K562 (cell line): Measurements from ENCODE around the gene AGPAT2. TPM values are rescaled to one million over a fixed set of nuclear protein-coding genes. Genes with fewer than 3 reads are reported as not detected.

Experiments
- BMI1 ChIP-seq: fragments of 150-350 bp; IDR thresholded peaks from 2 replicates; pipeline ENCODE4 v1.6.1; 2014; ENCODE audit warnings: low read length
- CEBPB ChIP-seq: fragments of 450-650 bp; IDR thresholded peaks from 2 replicates; pipeline ENCODE4 v1.6.1; 2016; ENCODE audit warnings: missing genetic modification characterization, missing compliant biosample characterization
- HCFC1 ChIP-seq: IDR thresholded peaks from 2 replicates; pipeline ENCODE4 v1.6.1; 2012; ENCODE audit warnings: low read depth, low read length, improper control_type of control experiment
- HEY1 ChIP-seq: fragments of 250-450 bp; sonication (Bioruptor Pico); IDR thresholded peaks from 2 replicates; pipeline ENCODE4 v1.5.0; 2020; ENCODE audit warnings: mild to moderate bottlenecking, moderate library complexity, borderline replicate concordance
- NR1H2 ChIP-seq: sonication (generic); formaldehyde crosslinking; IDR thresholded peaks from 2 replicates; pipeline ENCODE4 v1.4.0; 2020; ENCODE audit warnings: mild to moderate bottlenecking, missing genetic modification reagents
- NRF1 ChIP-seq, 2 experiments: fragments of 450-650 bp; IDR thresholded peaks in 1 of 2; conservative IDR thresholded peaks in 1 of 2; 2 replicates each; pipeline ENCODE4 v1.6.1; 2014; ENCODE audit warnings: mild to moderate bottlenecking in 2 of 2
- PRMT5 ChIP-seq: sonication (generic); formaldehyde crosslinking; IDR thresholded peaks from 2 replicates; pipeline ENCODE4 v1.5.0; 2020; ENCODE audit warnings: missing genetic modification reagents
- SIX5 ChIP-seq, 2 experiments: IDR thresholded peaks; 2 replicates each; pipeline ENCODE4 v1.6.1; 2011; ENCODE audit warnings: low read length in 2 of 2, borderline replicate concordance in 1 of 2, low read depth in 1 of 2, mild to moderate bottlenecking in 1 of 2, moderate library complexity in 1 of 2; ENCODE audit not compliant: insufficient read depth in 1 of 2
- SMAD2 ChIP-seq: fragments of 150-350 bp; IDR thresholded peaks from 2 replicates; pipeline ENCODE4 v1.6.1; 2014; ENCODE audit warnings: low read depth, mild to moderate bottlenecking, low read length
- SRSF7 ChIP-seq: fragments of 200-400 bp; formaldehyde crosslinking; optimal IDR thresholded peaks from 2 replicates; pipeline ENCODE3; 2017; ENCODE audit warnings: mild to moderate bottlenecking, low read depth, low read length
- TEAD4 ChIP-seq, 2 experiments: sonication (generic) in 1 of 2; formaldehyde crosslinking in 1 of 2; IDR thresholded peaks; 2 replicates each; pipeline versions ENCODE4 v1.6.1 to v1.8.0; 2012 to 2022; ENCODE audit warnings: borderline replicate concordance in 1 of 2, inconsistent platforms in 1 of 2, low read length in 1 of 2, mild to moderate bottlenecking in 1 of 2, missing genetic modification reagents in 1 of 2
- ZKSCAN8 ChIP-seq: fragments of 200-800 bp; sonication (Bioruptor generic); IDR thresholded peaks from 2 replicates; pipeline ENCODE4 v1.6.1; 2016; ENCODE audit warnings: missing genetic modification characterization, missing compliant biosample characterization
- polyA plus RNA-seq, 8 experiments: library from polyadenylated mRNA; depleted of rRNA in 4 of 8; stranded (reverse) in 5 of 8; unstranded in 3 of 8; fragments of >200 nt; fragmentation: Nextera tagmentation in 2 of 8; fragmentation: Illumina TruSeq in 1 of 8; extraction: Ambion mirVana in 2 of 8; extraction: Trizol in 1 of 8; gene quantifications; 2 replicates each; pipeline versions ENCODE4 v1.2.1 to v1.2.3, GENCODE V29; 2011 to 2014; ENCODE audit warnings: inconsistent platforms in 1 of 8, missing spikeins in 1 of 8
- total RNA-seq, 7 experiments: library from RNA; depleted of rRNA in 6 of 7; stranded (reverse); fragments of >200 nt in 6 of 7; fragmentation: Illumina TruSeq in 2 of 7; extraction: Trizol in 2 of 7; gene quantifications; 2 replicates each; pipeline versions ENCODE4 v1.2.1 to v1.2.3, GENCODE V29; 2011 to 2021; ENCODE audit warnings: low replicate concordance in 1 of 7
- TF ChIP-seq, protein P1 (sequence below): sonication (generic); formaldehyde crosslinking; IDR thresholded peaks from 2 replicates; pipeline ENCODE4 v1.8.1; 2022; ENCODE audit warnings: missing genetic modification reagents
- TF ChIP-seq, protein P2 (sequence below): fragments of 250-450 bp; sonication (Bioruptor Pico); IDR thresholded peaks from 2 replicates; pipeline ENCODE4 v1.8.0; 2021; ENCODE audit warnings: moderate library complexity, mild to moderate bottlenecking, inconsistent platforms
- TF ChIP-seq, protein P3 (sequence below): fragments of 250-450 bp; sonication (Bioruptor Pico); IDR thresholded peaks from 2 replicates; pipeline ENCODE4 v1.5.0; 2021; ENCODE audit warnings: mild to moderate bottlenecking, borderline replicate concordance
- TF ChIP-seq, protein P4 (sequence below), 2 experiments: IDR thresholded peaks; 2 replicates each; pipeline ENCODE4 v1.6.1; 2012; ENCODE audit warnings: improper control_type of control experiment in 2 of 2, low read depth in 2 of 2, low read length in 2 of 2, borderline replicate concordance in 1 of 2
- TF ChIP-seq, protein P5 (sequence below): fragments of 450-650 bp; formaldehyde crosslinking; IDR thresholded peaks from 2 replicates; pipeline ENCODE4 v1.4.0; 2022; ENCODE audit warnings: missing genetic modification characterization

Gene AGPAT2
- total and polyA plus RNA-seq, 9 of the 15 experiments (the other 6 are each of a cell fraction or from before 2014, with no cell fraction given), result 0.13 to 54.5 (median 23.9) TPM

DNA sequence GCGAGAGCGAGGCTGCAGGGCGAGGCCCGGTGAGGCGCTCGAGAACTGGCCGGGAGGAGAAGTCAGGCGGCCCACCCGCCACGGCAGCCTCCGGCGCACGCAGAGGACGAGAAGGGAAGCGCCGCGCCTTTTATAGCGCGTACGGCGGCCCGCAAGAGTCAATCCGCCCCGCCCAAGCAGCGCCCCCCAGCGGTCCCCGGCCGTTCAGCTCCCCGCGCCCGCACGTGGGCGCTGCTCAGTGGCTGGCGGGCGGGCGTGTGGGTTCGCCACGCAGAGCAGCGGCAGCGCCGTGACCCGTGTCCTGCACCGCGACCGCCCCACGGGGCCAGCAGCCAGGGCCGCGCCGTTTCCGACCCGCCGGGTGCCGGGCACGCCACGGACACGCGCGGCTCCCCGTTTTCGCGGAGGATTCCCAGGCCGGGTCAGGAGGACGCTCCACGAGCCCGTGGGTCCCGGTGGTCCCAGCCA lies 40.9 kb upstream of the AGPAT2 start (continued):
- TF ChIP-seq, protein P1, sequence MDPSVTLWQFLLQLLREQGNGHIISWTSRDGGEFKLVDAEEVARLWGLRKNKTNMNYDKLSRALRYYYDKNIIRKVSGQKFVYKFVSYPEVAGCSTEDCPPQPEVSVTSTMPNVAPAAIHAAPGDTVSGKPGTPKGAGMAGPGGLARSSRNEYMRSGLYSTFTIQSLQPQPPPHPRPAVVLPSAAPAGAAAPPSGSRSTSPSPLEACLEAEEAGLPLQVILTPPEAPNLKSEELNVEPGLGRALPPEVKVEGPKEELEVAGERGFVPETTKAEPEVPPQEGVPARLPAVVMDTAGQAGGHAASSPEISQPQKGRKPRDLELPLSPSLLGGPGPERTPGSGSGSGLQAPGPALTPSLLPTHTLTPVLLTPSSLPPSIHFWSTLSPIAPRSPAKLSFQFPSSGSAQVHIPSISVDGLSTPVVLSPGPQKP (CRISPR knock-in tag), result no peak
- TF ChIP-seq, protein P2, sequence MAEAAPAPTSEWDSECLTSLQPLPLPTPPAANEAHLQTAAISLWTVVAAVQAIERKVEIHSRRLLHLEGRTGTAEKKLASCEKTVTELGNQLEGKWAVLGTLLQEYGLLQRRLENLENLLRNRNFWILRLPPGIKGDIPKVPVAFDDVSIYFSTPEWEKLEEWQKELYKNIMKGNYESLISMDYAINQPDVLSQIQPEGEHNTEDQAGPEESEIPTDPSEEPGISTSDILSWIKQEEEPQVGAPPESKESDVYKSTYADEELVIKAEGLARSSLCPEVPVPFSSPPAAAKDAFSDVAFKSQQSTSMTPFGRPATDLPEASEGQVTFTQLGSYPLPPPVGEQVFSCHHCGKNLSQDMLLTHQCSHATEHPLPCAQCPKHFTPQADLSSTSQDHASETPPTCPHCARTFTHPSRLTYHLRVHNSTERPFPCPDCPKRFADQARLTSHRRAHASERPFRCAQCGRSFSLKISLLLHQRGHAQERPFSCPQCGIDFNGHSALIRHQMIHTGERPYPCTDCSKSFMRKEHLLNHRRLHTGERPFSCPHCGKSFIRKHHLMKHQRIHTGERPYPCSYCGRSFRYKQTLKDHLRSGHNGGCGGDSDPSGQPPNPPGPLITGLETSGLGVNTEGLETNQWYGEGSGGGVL (CRISPR knock-in tag), result no peak
- TF ChIP-seq NRF1 (conservative IDR thresholded peaks at IDR 0.05 in 1 of 2, IDR thresholded peaks at IDR 0.05 in 1 of 2) (no peak), HCFC1 (peak; percentile 87), CEBPB (tag) (no peak), HEY1 (no peak), PRMT5 (CRISPR knock-in tag) (0 out of 2 replicates have a peak, but pooled peaks have one; percentile 31), SMAD2 (no peak), SIX5 (IDR thresholded peaks at IDR 0.05; ENCODE audit: borderline replicate concordance in 1 of 2, insufficient read depth in 1 of 2, low read depth in 1 of 2, low read length in 2 of 2) (peak; percentile 23 to 26; a peak in 2 of 4 replicates), NR1H2 (CRISPR knock-in tag) (0 out of 2 replicates have a peak, but pooled peaks have one; percentile 76), ZKSCAN8 (CRISPR knock-in tag) (no peak), TEAD4 (IDR thresholded peaks at IDR 0.05; ENCODE audit: low read length) (peak; percentile 20), TEAD4 (CRISPR knock-in tag; IDR thresholded peaks at IDR 0.05; ENCODE audit: borderline replicate concordance) (no peak), SRSF7 (no peak), BMI1 (no peak)
- TF ChIP-seq, protein P3, sequence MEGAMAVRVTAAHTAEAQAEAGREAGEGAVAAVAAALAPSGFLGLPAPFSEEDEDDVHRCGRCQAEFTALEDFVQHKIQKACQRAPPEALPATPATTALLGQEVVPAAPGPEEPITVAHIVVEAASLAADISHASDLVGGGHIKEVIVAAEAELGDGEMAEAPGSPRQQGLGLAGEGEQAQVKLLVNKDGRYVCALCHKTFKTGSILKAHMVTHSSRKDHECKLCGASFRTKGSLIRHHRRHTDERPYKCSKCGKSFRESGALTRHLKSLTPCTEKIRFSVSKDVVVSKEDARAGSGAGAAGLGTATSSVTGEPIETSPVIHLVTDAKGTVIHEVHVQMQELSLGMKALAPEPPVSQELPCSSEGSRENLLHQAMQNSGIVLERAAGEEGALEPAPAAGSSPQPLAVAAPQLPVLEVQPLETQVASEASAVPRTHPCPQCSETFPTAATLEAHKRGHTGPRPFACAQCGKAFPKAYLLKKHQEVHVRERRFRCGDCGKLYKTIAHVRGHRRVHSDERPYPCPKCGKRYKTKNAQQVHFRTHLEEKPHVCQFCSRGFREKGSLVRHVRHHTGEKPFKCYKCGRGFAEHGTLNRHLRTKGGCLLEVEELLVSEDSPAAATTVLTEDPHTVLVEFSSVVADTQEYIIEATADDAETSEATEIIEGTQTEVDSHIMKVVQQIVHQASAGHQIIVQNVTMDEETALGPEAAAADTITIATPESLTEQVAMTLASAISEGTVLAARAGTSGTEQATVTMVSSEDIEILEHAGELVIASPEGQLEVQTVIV, result no peak
- TF ChIP-seq, protein P4, sequence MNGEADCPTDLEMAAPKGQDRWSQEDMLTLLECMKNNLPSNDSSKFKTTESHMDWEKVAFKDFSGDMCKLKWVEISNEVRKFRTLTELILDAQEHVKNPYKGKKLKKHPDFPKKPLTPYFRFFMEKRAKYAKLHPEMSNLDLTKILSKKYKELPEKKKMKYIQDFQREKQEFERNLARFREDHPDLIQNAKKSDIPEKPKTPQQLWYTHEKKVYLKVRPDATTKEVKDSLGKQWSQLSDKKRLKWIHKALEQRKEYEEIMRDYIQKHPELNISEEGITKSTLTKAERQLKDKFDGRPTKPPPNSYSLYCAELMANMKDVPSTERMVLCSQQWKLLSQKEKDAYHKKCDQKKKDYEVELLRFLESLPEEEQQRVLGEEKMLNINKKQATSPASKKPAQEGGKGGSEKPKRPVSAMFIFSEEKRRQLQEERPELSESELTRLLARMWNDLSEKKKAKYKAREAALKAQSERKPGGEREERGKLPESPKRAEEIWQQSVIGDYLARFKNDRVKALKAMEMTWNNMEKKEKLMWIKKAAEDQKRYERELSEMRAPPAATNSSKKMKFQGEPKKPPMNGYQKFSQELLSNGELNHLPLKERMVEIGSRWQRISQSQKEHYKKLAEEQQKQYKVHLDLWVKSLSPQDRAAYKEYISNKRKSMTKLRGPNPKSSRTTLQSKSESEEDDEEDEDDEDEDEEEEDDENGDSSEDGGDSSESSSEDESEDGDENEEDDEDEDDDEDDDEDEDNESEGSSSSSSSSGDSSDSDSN (IDR thresholded peaks at IDR 0.05; ENCODE audit: borderline replicate concordance in 1 of 2, low read depth in 2 of 2, low read length in 2 of 2), result no peak
- TF ChIP-seq, protein P5, sequence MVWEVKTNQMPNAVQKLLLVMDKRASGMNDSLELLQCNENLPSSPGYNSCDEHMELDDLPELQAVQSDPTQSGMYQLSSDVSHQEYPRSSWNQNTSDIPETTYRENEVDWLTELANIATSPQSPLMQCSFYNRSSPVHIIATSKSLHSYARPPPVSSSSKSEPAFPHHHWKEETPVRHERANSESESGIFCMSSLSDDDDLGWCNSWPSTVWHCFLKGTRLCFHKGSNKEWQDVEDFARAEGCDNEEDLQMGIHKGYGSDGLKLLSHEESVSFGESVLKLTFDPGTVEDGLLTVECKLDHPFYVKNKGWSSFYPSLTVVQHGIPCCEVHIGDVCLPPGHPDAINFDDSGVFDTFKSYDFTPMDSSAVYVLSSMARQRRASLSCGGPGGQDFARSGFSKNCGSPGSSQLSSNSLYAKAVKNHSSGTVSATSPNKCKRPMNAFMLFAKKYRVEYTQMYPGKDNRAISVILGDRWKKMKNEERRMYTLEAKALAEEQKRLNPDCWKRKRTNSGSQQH (CRISPR knock-in tag), result peak; percentile 54; the same call in 1 of the 2 replicates
